NB4 (cell line): ENCODE measurements around the gene HS3ST2.

ENCODE experiments used
- CTCF ChIP-seq: IDR thresholded peaks from one replicate; pipeline ENCODE4 v1.5.1; 2012; ENCODE audit warnings: low read depth, low read length
- MAX ChIP-seq: IDR thresholded peaks from 2 replicates; pipeline ENCODE4 v1.6.1; 2011; ENCODE audit warnings: low read depth, low read length
- MYC ChIP-seq: IDR thresholded peaks from 2 replicates; pipeline ENCODE4 v1.6.1; 2011; ENCODE audit warnings: low read depth, low read length
- POLR2A ChIP-seq: IDR thresholded peaks from 2 replicates; pipeline ENCODE4 v1.6.1; 2011; ENCODE audit warnings: mild to moderate bottlenecking; ENCODE audit not compliant: insufficient read length; ENCODE audit errors: extremely low read depth

GRCh38 chr16:22961206-22961605 lies 147.2 kb downstream of the HS3ST2 start:
- TF ChIP-seq POLR2A = no peak
- TF ChIP-seq CTCF = no peak
- no peak for TF ChIP-seq MAX
- TF ChIP-seq MYC = no peak
